Motor neuron (in vitro differentiated cells): ENCODE results near the gene OR2A14. TPM values are rescaled to one million over a fixed set of nuclear protein-coding genes. Genes with fewer than 3 reads are reported as not detected.
"Not testable (repeated sequence)": the region's sequence is repeated elsewhere in the genome, so short reads cannot be mapped to it uniquely, and the experiment has no call there.

ENCODE experiments used
- ATAC-seq, 8 experiments: fragments of 200-7000 bp; cut with Tn5 transposase; replicated peaks in 6 of 8; 2 replicates each; pipeline ENCODE4 v1.8.0; 2021; ENCODE audit warnings: mild to moderate bottlenecking in 8 of 8, moderate library complexity in 8 of 8
- H3K27ac ChIP-seq, 2 donors: fragments of 250-450 bp; sonication (Bioruptor Pico); 2 replicates each; pipeline ENCODE4 v1.9.0; 2021; ENCODE audit warnings: antibody characterized with exemption in 2 of 2, mild to moderate bottlenecking in 2 of 2, moderate library complexity in 1 of 2
- H3K4me1 ChIP-seq, 2 donors: fragments of 250-450 bp; sonication (Bioruptor Pico); replicated peaks in 1 of 2; 2 replicates each; pipeline ENCODE4 v1.6.1; 2021; ENCODE audit warnings: antibody characterized with exemption in 2 of 2, mild to moderate bottlenecking in 2 of 2, moderate library complexity in 1 of 2
- H3K4me3 ChIP-seq, 5 donors: fragments of 250-450 bp; sonication (Bioruptor Pico); 2 replicates each; pipeline ENCODE4 v1.9.0; 2021; ENCODE audit warnings: antibody characterized with exemption in 5 of 5, mild to moderate bottlenecking in 5 of 5, moderate library complexity in 4 of 5
- WGBS, 10 experiments: fragments of 450-650 bp; shearing (Covaris generic); methylation state at CpG; one replicate each; pipeline ENCODE4 v1.0.0; 2022; 5-methylcytosine and 5-hydroxymethylcytosine counted together
- in situ Hi-C, 9 experiments: fragments of 400-800 bp; cut with MboI; loops; one replicate each; pipeline ENCODE4 v1.15.0; 2021; ENCODE audit warnings: low sequenced_read_pairs in 9 of 9, low pct_unique_long_range_greater_than_20kb in 2 of 9; ENCODE audit not compliant: unreplicated experiment in 9 of 9
- total RNA-seq, 8 experiments: library from RNA; unstranded; fragments of 300-600 nt; gene quantifications; 2 replicates each; pipeline versions ENCODE4 v1.2.3 to v1.2.4, GENCODE V29; 2022

OR2A14 gene
- total RNA-seq, 8 experiments from 2014 or later = 0.08 TPM; not detected in 7

GRCh38 chr7:144174613-144175012, 51.6 kb downstream of the OR2A14 start:
- in situ Hi-C loops = no loop called here
- ATAC-seq = no peak
- Histone ChIP-seq H3K4me3 (no peak overlapping the region), H3K27ac (no peak overlapping the region), H3K4me1 (no peaks in the 10 kb centered on the region)
- 41 to 96% (median 82%) methylated on average over 2 to 5 of the region's 5 CpGs; no CpG with 5 or more reads in 1 of the 10 experiments for WGBS, 10 experiments

DNA sequence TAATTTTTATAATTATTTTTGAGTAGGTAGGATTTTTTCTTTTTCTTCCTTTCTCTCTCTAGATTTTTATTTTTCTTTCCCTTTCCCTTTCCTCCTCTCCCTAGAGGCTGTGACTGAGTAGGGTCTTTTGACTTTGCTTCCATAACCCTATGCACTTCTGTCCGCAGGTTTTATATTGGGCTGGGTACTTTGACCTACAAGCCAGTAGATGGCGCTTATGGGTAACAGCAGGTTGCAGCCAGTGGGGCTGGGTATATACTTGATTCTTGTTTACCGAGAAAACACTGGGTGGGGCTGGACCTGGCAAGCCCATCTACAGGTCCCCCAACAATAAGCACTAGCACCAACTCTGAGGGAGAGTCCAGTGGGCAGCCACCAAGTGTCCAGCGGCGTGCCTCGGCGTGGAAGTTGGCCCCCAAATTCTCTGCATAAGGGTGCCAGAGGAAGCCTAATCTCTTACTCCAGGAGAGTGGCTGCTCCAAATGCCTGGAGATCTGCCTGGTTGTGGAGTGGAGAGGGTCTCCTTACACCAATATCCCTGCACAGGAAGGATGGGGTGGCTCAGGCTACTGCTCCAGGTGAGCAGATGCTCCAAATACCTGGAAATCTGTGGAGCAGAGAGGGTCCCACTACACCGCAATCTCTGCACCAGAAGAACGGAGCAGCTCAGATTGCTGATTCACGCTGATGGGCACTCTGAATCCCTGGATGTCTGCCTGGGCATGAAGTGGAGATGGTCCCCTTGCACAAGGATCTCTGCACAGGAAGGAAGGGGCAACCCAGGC, 55.6 kb downstream of the OR2A14 start:
- H3K4me1 ChIP-seq, in situ Hi-C loops, H3K27ac ChIP-seq, H3K4me3 ChIP-seq: not testable (repeated sequence)
- WGBS, 10 experiments = 0 to 80% (median 7%) methylated on average over 1 to 2 of the region's 10 CpGs; no CpG with 5 or more reads in 5 of the 10 experiments
- peak in 4 of 8 experiments; percentile 28 to 90 (median 82) for ATAC-seq

GRCh38 chr7:144179165-144179479, 56.1 kb downstream of the OR2A14 start:
- no CpG with 5 or more reads among the region's 2 CpGs for WGBS, 10 experiments
- in situ Hi-C loops, H3K4me1 ChIP-seq, ATAC-seq, H3K27ac ChIP-seq, H3K4me3 ChIP-seq: not testable (repeated sequence)

Other genes starting within 250 kb of the OR2A14 start
- gene TCAF1, start 221.0 kb upstream of the OR2A14 start, total RNA-seq = 100 to 1,000 TPM in 2 of 8 experiments, 10 to 100 TPM in 6; 18.3 to 123 (median 83.9) TPM
- gene OR2F2, start 187.9 kb upstream of the OR2A14 start, total RNA-seq = under 1 TPM in 4 of 8 experiments, not detected in 4; 0.17 to 0.52 (median 0.35) TPM
- gene OR2F1, start 168.3 kb upstream of the OR2A14 start, total RNA-seq = under 1 TPM in 5 of 8 experiments, not detected in 3; 0.05 to 0.76 (median 0.22) TPM
- under 1 TPM in 5 of 8 experiments, not detected in 3; 0.08 to 0.38 (median 0.10) TPM for gene OR6B1, start 122.9 kb upstream of the OR2A14 start, total RNA-seq
- under 1 TPM in 5 of 8 experiments, not detected in 3; 0.09 to 0.57 (median 0.14) TPM for gene OR2A5, start 74.2 kb upstream of the OR2A14 start, total RNA-seq
- under 1 TPM in 1 of 8 experiments, not detected in 7; 0.62 TPM for gene OR2A25, start 53.4 kb upstream of the OR2A14 start, total RNA-seq
- gene OR2A12, start 36.9 kb upstream of the OR2A14 start, total RNA-seq = under 1 TPM in 3 of 8 experiments, not detected in 5; 0.04 to 0.19 (median 0.09) TPM
- not detected for gene OR2A2, start 13.6 kb upstream of the OR2A14 start, total RNA-seq
- 1 to 10 TPM in 1 of 8 experiments, under 1 TPM in 4, not detected in 3; 0.18 to 1.2 (median 0.25) TPM for gene CTAGE4, start 60.3 kb downstream of the OR2A14 start, total RNA-seq
- gene ARHGEF35, start 72.7 kb downstream of the OR2A14 start, total RNA-seq = 1 to 10 TPM in 1 of 8 experiments, under 1 TPM in 3, not detected in 4; 0.18 to 1.2 (median 0.26) TPM
- under 1 TPM in 4 of 8 experiments, not detected in 4; 0.10 to 0.52 (median 0.27) TPM for gene OR2A42, start 116.4 kb downstream of the OR2A14 start, total RNA-seq
- 1 to 10 TPM in 1 of 8 experiments, under 1 TPM in 5, not detected in 2; 0.11 to 2.3 (median 0.38) TPM for gene OR2A7, start 141.6 kb downstream of the OR2A14 start, total RNA-seq
- gene CTAGE8, start 146.1 kb downstream of the OR2A14 start, total RNA-seq = under 1 TPM in 3 of 8 experiments, not detected in 5; 0.29 to 0.38 (median 0.36) TPM
- under 1 TPM in 7 of 8 experiments, not detected in 1; under 0.01 to 0.62 (median 0.17) TPM for gene OR2A1, start 189.2 kb downstream of the OR2A14 start, total RNA-seq
- gene ARHGEF5, start 232.2 kb downstream of the OR2A14 start, total RNA-seq = 1 to 10 TPM in 2 of 8 experiments, under 1 TPM in 5, not detected in 1; 0.13 to 1.1 (median 0.57) TPM